GM18868 (cell line): ENCODE results near the gene CLEC4G.
"Not testable (repeated sequence)": the region's sequence is repeated elsewhere in the genome, so short reads cannot be mapped to it uniquely, and the experiment has no call there.

Source experiments
- ATAC-seq: cut with Tn5 transposase; IDR thresholded peaks from one replicate; pipeline ENCODE4 v1.9.1; 2021; ENCODE audit warnings: mild to moderate bottlenecking, moderate library complexity; ENCODE audit not compliant: unreplicated experiment

The CLEC4G gene, protein sequence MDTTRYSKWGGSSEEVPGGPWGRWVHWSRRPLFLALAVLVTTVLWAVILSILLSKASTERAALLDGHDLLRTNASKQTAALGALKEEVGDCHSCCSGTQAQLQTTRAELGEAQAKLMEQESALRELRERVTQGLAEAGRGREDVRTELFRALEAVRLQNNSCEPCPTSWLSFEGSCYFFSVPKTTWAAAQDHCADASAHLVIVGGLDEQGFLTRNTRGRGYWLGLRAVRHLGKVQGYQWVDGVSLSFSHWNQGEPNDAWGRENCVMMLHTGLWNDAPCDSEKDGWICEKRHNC

DNA sequence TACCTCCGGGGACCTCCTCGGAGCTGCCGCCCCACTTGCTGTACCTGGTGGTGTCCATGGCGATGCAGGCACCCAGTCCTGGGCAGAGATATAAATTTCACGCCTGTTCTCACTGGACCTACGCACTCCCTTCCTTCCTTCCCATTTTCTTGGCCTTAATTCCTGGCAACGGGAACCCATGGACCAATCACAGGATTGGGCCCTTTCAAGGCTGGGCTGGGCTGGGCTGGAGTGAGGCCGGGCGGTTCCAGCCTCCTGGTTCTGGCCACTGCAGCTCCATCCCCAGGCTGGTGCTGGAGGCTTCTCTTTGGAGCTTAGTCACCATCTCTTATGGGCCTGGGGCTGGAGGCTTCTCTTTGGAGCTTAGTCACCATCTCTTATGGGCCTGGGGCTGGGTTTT lies at the start of gene CLEC4G:
TSS of gene CLEC4G (minus strand) at position 66 of the 400 bp plus-strand sequence. CDS start at position 58, 8 bp downstream.
- ATAC-seq = no peak

DNA sequence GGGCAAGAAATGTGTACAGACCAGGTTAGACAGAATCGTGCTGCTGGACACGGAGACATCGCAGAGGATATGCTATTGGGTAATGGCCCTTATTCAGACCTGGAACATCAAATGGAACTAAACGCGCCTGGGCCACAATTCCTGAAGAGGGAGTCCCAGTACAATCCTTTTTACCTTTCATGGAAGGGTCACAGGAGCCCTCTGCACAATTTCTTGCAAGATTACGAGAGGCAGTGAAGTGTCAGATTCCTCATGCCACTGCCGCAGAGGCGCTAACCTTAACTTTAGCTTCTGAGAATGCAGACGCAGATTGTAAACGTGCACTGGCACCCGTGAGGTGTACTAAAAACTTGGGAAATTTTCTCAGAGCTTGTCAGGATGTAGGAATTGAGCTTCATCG lies 49.2 kb upstream of the CLEC4G start:
- no peak for ATAC-seq

DNA sequence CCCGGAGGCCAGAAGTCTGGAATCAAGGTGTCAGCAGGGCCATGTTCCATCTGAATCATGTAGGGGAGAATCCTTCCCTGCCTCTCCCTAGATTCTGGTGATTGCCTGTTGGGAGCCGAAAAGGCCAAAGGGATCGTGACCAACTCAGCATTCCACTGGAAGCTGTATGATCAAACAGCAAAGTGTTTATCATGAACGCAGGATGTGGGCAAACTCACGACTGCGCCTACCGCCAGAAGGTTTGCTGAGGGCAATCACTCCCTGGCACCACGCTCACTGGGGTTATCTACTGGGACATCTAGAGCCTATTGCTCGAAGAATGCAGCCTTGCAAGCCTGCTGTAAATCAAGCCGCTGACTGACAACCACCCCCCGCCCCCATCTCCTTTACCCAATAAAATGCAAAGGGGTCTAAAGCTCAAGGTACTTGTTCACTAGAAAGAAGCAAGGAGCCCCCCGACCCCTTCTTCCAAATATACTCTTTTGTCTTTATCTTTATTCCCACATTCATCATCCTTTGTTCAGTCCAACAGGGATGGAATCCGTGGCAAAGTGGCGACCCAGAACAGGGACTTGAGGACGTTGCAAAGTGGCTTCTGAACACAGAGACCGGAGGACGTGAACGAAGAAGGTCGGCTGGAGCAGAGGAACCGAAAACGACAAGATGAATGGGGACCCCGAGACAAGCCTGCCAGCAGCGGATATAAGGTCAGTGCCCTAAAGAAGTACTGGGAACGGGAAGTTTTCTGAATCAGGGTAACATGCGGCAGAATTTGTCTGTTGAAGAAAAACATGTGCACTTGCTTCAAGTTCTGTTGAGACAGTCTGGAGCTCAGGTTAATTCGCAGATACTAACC lies 47.9 kb upstream of the CLEC4G start:
- no peak for ATAC-seq

DNA sequence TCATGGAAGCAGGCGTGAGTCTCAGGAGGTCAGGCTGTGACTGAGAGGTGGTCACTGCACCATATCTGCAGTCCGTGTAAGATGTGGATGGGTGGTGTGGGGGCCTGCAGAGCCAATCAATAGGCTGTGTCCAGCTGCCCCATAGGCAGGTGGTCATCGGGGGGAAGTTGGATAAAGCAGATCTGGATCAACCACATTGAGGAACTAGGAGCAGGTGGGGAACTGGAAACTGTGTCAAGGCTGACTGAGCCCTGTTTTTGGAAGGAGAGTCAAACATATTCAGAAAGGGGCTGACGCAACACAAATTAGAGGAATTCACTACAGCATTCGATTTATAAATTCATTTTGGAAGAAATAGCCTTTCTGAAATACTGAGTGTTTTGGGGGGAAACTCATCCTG lies 46.2 kb upstream of the CLEC4G start:
- no peak for ATAC-seq

DNA sequence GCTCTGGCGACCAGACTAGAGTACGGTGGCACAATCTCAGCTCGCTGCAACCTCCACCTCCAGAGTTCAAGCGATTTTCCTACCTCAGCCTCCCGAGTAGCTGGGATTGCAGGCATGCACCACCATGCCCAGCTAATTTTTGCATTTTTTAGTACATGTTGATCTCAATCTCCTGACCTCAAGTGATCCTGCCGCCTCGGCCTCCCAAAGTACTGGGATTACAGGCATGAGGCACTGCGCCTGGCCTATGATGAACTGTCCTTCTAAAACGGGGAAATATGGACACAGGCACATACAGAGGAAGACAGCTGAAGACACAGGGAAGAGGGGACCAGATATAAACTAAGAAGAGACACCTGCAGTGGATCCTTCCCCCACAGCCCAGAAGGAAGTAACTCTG lies 43.9 kb upstream of the CLEC4G start:
- no peak for ATAC-seq

DNA sequence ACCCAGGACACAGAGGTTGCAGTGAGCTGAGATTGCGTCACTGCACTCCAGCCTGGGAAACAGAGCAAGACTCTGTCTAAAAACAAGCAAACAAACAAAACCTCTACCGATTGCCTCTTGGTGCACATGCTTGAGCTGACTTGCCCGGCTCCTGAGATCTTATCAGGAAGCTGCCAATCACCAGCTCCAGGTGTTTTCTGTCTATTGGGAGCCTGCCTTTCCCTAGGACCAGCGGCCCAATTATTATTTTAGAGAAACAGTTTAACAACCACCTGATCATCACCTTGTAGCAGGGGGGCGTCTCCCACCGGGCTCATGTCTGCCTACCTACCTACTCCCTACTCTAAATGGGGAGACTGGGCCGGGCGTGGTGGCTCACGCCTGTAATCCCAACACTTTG lies 41.9 kb upstream of the CLEC4G start:
- ATAC-seq = no peak

DNA sequence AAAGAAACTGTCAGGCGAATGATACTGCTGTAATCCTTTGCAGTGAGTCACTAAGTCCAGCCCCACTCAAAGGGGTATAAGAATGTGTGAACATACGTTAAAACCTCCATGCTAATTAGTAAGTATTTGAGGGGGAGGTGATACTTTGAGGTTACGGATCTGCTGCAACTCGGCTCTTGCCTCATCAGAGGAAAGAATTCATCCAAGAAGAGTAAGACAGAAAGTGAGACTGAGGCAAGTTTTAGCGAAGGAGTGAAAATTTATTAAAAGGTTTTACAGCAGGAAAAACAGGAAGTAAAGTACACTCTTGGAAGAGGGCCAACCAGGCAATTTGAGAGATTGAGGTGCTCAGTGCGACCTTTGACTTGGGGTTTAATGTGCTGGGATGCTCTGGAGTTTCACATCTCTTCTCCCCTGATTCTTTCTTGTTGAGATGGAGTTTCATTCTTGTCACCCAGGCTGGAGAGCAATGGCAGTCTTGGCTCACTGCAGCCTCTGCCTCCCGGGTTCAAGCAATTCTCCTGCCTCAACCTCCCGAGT lies 40.9 kb upstream of the CLEC4G start:
- ATAC-seq = peak; percentile 56

DNA sequence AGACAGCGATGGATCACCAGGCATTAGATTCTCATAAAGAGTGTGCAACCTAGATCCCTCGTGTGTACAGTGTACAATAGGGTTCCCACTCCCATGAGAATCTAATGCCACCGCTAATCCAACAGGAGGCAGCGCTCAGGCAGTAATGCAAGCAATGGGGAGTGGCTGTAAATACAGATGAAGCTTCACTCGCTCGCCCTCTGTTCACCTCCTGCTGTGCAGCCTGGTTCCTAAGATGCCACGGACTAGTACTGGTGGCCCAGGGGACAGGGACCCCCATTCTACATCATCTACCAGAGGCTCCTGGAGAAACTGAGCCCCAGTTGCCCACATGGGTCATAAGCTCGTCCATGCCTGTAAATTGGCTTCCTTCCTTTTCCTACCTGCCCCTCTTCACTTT lies 39.2 kb upstream of the CLEC4G start:
- no peak for ATAC-seq

DNA sequence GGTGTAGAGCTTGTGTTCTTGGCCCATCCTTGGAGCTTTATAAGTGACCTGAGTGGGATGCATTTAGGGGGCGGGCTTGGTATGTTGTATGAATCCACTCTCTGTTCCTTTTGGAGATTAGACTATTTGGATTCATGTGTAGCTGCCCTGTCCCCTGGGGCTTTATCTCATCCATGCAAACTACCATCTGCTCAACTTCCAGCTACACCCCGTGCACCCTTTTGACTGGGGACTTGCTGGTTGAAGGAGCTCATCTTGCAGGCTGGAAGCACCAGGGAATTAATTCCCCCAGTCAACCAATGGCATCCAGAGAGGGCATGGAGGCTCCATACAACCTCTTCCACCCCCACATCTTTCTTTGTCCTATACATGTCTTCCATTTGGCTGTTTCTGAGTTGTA lies 37.3 kb upstream of the CLEC4G start:
- ATAC-seq = no peak

DNA sequence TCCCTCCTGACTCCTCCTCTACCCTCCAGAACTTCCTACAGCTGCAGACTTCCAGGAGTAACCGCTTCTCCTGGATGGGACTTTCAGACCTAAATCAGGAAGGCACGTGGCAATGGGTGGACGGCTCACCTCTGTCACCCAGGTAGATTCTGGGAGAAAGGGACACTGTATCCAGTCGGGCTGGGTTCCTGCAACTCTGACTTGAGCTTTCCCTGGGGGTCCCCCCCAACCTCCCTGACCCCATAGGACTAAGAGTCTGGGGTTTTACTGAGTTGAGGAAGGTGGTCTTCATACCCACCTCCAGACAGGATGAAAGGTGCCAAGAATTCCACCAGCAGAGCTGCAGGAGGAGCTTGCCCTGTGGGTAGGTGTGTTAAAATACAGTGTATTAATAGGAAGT lies 35.6 kb upstream of the CLEC4G start:
- no peak for ATAC-seq

DNA sequence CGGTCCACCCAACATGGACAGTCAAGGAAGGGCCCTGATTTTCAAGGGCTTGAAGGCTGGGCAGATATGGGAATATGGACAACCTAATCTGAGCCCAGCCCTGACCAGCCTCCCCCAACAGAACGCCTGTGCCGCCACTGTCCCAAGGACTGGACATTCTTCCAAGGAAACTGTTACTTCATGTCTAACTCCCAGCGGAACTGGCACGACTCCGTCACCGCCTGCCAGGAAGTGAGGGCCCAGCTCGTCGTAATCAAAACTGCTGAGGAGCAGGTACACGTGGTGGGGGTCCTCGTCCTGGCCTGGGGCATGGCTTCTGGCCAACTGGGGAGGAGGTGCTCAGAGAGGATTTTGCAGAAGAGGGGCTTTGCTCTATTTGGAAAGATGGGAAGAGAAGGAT lies 34.6 kb upstream of the CLEC4G start:
- no peak for ATAC-seq

DNA sequence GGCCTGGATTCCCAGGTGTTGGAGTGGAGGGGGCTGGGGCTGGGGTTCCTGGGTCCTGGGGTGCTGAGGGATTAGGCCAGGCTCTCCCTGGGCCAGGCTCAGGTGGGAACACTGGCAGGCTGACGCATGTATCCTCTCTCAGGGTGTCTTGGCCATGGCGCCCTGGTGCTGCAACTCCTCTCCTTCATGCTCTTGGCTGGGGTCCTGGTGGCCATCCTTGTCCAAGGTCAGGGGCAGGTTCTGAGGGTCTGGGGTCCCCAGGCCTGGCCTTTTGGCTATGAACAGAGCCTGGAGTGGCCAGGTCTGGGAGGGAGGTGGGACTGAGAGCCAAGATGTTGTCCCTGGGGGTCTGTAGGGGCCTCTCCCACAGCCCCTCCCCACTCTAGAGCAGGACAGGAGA lies 33.1 kb upstream of the CLEC4G start:
- ATAC-seq = not testable (repeated sequence)

DNA sequence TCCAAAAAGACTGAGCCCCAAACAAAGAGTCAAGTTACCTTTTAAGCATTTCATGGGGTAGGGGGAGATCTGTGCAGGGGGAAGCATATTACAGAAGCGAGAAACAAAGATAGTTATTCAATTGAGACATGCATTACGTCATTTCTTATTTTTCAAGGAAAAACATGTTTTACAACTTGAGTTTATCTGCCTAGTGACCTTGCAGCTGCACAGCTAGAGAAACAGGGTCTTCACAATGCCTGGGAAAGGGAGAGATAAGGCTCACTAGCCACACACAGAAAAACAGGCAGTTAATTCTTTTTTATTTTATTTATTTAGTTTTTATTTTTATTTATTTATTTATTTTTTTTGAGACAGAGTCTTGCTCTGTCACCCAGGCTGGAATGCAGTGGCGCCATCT lies 32.2 kb upstream of the CLEC4G start:
- not testable (repeated sequence) for ATAC-seq

DNA sequence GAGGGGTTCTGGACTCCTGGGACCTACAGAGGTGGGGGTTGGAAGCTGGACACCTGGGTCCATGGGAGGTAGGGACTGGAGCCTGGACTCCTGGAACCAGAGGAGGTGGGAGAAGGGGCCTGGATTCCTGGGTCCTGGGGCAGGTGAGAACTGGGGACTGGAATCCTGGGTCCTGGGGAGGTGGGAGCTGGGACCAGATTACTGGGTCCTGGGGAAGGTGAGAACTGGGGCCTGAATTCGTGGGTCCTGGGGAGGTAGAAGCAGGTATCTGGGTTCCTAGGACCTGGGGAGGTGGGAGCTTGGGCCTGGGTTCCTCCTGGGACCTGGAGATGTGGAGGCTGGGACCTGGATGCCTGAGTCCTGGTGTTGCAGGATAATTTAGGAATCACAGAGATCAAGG lies 31.8 kb upstream of the CLEC4G start:
- no peak for ATAC-seq

DNA sequence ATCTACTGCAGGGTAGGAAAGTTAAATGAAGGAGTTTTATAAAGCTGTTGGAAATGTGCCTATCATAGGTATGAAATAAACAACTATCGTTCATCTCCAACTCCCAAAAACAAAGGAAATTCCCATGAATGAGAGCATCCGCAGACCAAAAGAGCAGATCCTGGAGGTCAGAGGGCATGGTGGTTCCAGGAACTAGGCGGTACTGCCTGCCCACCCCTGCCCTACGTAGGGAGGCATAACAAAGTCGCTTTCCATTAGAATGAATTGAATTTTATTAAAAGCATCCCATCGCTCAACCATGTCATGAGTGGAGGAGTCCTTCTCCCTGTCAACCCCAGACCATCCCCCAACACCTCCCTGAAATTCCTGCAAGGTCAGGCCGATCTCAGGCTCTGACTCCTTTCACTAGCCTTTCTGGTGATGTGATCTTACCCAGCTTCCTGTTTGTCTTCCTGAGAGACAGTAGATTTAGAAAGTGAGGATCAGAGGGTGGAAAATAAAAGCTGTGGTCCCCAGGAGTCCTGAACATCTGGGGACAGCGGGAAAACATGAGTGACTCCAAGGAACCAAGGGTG lies 30.9 kb upstream of the CLEC4G start, which contains the start of gene CLEC4M:
TSS of gene CLEC4M (plus strand) at position 525 of the 575 bp plus-strand sequence. CDS start at position 549, 24 bp downstream.
- ATAC-seq = no peak

DNA sequence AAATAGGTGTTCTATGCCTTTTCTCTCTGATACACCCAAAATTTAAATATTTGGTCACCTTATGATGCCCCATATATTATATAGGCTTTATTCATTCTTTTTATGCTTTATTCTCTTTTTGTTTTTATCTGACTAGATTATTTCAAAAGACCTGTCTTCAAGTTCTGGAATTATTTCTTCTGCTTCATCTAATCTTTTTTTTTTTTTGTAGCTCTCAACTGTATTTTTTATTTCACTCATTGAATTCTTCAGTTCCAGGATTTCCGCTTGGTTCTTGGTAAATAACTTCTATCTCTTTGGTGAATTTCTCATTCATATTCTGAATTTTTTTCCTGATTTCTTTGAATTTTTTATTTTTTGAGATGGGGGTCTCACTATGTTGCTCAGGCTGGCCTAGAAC lies 27.2 kb upstream of the CLEC4G start:
- no peak for ATAC-seq

DNA sequence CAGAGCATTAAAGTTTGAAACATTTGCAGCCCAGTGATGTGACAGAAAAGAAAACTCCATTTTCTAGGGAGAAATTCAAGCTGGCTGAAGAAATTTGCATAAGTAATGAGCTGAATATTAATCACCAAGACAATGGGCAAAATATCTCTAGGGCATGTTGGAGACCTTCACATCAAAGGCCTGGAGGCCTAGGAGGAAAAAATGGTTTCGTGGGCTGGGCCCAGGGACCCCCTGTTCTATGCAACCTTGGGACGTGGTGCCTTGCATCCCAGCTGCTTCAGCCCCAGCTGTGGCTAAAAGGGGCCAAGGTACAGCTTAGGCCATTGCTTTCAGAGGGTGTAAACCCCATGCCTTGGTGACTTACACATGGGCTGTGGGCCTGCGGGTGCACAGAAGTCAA lies 25.4 kb upstream of the CLEC4G start:
- no peak for ATAC-seq

DNA sequence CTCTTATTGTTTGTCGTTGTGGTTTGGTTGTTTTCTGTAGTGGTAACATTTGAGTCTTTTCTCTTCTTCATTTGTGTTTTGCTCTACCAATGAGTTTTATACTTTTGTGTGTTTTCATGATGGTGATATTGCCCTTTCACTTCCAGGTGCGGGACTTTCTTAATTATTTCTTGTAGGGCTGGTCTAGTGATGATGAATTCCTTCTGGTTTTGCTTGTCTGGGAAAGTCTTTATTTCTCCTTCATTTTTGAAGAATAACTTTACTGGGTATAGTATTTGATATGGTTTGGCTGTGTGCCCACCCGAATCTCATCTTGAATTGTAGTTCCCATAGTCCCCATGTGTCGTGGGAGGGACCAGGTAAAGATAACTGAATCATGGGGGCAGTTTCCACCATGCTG lies 24.3 kb upstream of the CLEC4G start:
- no peak for ATAC-seq

DNA sequence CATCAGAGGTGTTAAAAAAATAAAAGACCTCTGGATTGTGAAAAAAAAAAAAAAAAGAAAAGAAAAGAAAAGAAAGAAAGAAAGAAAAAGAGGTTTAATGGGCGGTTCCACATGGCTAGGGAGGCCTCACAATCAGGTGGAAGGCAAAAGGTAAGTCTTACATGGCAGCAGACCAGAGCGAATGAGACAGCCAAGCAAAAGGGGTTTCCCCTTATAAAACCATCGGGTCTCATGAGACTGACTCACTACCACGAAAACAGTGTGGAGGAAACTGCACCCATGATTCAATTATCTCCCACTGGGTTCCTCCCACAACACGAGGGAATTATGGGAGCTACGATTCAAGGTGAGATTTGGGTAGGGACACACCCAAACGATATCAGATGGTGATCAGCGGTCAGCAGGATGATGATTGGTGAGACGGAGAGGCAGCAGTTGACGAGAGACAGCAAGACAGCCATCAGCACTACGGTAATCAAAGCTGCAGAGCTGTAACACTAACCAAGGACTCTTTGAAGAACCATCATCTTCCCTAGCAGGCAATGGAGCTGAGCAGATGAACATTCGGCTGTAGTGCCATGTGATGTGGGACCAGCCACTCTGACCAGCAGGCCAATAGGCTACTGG lies 19.4 kb upstream of the CLEC4G start:
- no peak for ATAC-seq

DNA sequence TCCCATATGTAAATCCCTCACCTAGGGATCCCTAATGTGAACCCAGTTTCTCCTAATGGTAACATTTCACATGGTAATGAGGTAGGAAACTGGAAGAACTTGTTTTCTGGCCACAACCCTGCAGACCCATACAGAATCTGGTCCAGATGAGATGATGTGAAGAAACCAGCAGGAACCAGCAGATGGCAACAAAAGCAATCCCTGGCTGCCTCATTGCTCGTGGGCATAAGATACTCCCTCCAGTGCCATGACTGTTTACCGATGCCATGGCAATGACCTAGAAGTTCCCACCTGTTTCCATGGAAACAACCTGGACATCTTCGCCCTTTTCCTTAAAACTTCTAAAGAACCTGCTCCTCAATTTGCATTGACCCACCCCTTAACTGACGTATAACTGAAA lies 16.8 kb upstream of the CLEC4G start:
- ATAC-seq = no peak

DNA sequence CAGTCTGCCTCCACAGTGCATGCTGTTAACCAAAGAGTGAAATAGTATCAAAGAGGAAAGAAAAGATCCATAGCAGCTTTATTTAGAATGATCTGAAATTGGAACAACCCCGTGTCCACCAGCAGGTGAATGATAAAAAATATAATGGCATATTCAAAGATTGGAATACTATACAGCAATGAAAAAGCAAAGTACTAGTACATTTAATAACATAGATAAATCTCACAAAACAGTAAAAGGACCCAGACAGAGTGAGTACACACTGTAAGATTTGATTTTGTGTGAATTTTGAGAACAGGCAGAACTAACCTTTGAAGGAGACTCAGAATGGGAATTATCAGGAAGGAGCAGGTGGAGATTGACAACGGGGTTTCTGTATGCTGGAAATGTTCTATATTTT lies 16.3 kb upstream of the CLEC4G start:
- no peak for ATAC-seq
